Uterus (tissue), 2 donors: ENCODE measurements around the gene ACVRL1.

ENCODE experiments used
- CTCF ChIP-seq, 4 experiments: fragments of 200-600 bp in 2 of 4; fragments of 450-650 bp in 2 of 4; sonication (generic) in 2 of 4; IDR thresholded peaks; one replicate each; pipeline ENCODE4 v1.5.1; 2016 to 2019; ENCODE audit warnings: antibody characterized with exemption in 4 of 4, mild to moderate bottlenecking in 2 of 4, moderate library complexity in 1 of 4
- POLR2A ChIP-seq, 2 donors: fragments of 450-650 bp; IDR thresholded peaks; one replicate each; pipeline ENCODE4 v1.6.1; 2016; ENCODE audit warnings: antibody characterized with exemption in 2 of 2, mild to moderate bottlenecking in 1 of 2, moderate library complexity in 1 of 2

DNA sequence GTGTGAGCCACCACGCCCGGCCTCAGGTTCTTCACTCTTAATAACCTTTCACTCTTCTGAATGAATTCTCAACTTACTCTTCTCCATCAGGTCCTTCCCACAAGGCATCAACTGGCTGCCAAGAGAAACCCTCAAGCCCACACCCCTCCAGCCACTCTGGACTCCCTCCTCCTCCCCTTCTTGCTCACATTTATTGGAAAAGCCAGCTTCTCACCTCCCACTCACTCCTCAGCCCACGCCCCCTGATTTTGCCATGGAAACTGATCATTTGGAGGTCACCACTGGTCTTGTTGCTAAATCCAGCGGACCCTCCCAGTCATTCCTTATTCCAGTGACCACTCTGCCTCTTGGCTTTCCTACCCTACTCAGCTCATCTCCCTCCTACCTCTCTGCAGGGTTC lies 26.8 kb downstream of the ACVRL1 start:
- TF ChIP-seq CTCF (IDR thresholded peaks at IDR 0.05) (no peak), POLR2A (IDR thresholded peaks at IDR 0.05) (no peak)
